Omental fat pad (tissue), 4 donors: ENCODE results near the gene AXIN1. TPM values are rescaled to one million over a fixed set of nuclear protein-coding genes. Genes with fewer than 3 reads are reported as not detected.

Experiments
- ATAC-seq: fragments of 150-250 bp; one replicate; pipeline ENCODE4 v1.9.1; 2016; ENCODE audit warnings: mild to moderate bottlenecking, moderate library complexity; ENCODE audit not compliant: low FRiP score
- DNase-seq: peaks from one replicate; pipeline ENCODE4 v3.0.0-alpha.2; 2019; ENCODE audit warnings: low spot score
- total RNA-seq, 4 donors: library from RNA; depleted of rRNA; stranded (reverse); fragments of >200 nt; gene quantifications; one replicate each; pipeline ENCODE4 v1.1.0, GENCODE V29; 2016
- TF ChIP-seq, protein P1 (sequence below), 3 donors: fragments of 450-650 bp; IDR thresholded peaks; one replicate each; pipeline ENCODE4 v1.5.1; 2016 to 2017; ENCODE audit warnings: antibody characterized with exemption in 3 of 3, mild to moderate bottlenecking in 3 of 3, moderate library complexity in 2 of 3

AXIN1 gene
- total RNA-seq, 4 donors from 2014 or later, result 17.0 to 36.6 (median 20.9) TPM

GRCh38 chr16:371515-372301 is 19.2 kb upstream of the AXIN1 start:
- ATAC-seq, result no peak
- no peak for DNase-seq
- TF ChIP-seq, protein P1, sequence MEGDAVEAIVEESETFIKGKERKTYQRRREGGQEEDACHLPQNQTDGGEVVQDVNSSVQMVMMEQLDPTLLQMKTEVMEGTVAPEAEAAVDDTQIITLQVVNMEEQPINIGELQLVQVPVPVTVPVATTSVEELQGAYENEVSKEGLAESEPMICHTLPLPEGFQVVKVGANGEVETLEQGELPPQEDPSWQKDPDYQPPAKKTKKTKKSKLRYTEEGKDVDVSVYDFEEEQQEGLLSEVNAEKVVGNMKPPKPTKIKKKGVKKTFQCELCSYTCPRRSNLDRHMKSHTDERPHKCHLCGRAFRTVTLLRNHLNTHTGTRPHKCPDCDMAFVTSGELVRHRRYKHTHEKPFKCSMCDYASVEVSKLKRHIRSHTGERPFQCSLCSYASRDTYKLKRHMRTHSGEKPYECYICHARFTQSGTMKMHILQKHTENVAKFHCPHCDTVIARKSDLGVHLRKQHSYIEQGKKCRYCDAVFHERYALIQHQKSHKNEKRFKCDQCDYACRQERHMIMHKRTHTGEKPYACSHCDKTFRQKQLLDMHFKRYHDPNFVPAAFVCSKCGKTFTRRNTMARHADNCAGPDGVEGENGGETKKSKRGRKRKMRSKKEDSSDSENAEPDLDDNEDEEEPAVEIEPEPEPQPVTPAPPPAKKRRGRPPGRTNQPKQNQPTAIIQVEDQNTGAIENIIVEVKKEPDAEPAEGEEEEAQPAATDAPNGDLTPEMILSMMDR (IDR thresholded peaks at IDR 0.05), result no peak

DNA sequence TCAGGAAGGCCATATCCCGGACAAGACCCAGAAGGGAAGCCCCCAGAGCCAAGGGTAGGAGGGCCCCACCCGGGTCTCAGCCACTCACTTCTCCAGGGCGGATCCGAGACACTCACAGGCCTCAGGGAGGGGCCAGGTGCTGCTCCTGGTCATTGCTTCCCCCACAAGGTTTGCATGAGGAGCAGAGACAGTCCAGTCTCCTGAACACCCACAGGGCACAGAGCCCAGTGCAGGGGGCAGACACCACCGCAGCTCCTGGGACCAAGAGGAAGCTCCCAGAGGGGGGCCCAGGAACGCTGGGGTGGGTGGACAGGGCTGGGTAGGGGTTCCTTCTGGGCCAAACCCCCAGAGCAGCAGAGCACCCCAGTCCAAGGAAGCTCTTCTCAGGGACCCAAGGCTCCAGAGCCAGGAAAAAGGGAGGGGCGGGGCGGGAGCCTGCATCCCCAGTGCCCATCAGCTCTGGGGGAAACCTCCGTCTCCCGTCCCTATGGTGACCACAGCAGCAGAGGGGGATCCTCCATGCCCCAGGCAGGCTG is 18.5 kb upstream of the AXIN1 start:
- DNase-seq, result no peak
- ATAC-seq, result no peak
- TF ChIP-seq, protein P1 (IDR thresholded peaks at IDR 0.05), result no peak

GRCh38 chr16:370443-370842 is 17.9 kb upstream of the AXIN1 start, which contains the start of gene MRPL28:
TSS of gene MRPL28 (minus strand) at chr16:370538. CDS start at chr16:370218, 320 bp downstream.
- peak; percentile 91 for ATAC-seq
- peak; percentile 86 for DNase-seq
- TF ChIP-seq, protein P1 (IDR thresholded peaks at IDR 0.05), result no peak

GRCh38 chr16:369866-370436 is 17.4 kb upstream of the AXIN1 start:
- TF ChIP-seq, protein P1 (IDR thresholded peaks at IDR 0.05), result no peak
- DNase-seq, result no peak

GRCh38 chr16:369275-369865 is 16.8 kb upstream of the AXIN1 start:
- DNase-seq (no peak), ATAC-seq (no peak)
- TF ChIP-seq, protein P1 (IDR thresholded peaks at IDR 0.05), result no peak

More at GRCh38 chr16:369866-370436, 17.4 kb upstream of the AXIN1 start:
- peak; percentile 3 for ATAC-seq

DNA sequence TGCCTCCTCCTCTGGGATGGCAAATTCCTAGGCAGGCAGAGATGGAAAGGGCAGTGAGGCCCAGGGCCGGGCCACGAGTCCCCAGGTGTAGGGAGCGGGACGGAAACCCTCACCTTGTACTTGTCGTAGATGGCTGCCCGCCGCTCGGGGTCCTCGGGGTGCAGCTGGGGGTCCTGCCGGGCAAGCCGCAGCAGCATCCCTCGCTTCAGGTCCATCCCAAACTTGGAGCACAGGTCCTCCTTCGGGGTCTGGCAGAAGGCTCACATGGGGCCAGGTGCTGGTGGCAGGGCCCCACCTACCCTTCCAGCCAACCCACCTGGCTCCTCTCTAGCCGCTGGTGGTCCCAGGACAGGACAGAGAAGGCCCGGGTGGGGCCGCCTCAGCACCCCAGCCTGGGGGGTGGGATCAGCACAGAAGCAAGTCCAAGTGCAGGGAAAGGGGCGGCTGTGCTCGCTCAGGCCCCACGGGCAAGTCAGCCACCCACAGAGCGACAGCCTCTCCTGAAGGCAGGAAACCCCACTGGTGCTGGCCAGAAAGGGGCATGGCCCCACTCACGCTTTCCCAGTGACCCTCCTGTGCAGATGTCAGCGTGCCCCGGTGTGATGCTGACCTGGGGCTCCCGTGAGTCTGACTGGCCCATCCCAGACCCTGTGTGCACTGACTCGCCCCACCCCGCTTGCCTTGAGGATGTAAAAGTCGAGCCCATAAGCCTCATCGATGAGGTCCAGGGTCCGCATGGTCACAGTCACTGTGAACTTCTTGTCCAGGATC is 16.1 kb upstream of the AXIN1 start:
- TF ChIP-seq, protein P1 (IDR thresholded peaks at IDR 0.05), result no peak
- no peak for ATAC-seq
- no peak for DNase-seq
